NB4 (cell line): ENCODE results near the gene AP3S1.

Experiments
- CTCF ChIP-seq: IDR thresholded peaks from one replicate; pipeline ENCODE4 v1.5.1; 2012; ENCODE audit warnings: low read depth, low read length
- POLR2A ChIP-seq: IDR thresholded peaks from 2 replicates; pipeline ENCODE4 v1.6.1; 2011; ENCODE audit warnings: mild to moderate bottlenecking; ENCODE audit not compliant: insufficient read length; ENCODE audit errors: extremely low read depth

- TF ChIP-seq CTCF, result no peak
- TF ChIP-seq POLR2A, result no peak
Measured at GRCh38 chr5:115838885-115839518, 2.7 kb upstream of the AP3S1 start.
